HEK293T (cell line): ENCODE measurements around the gene NMT1.

Source experiments
- CTCF ChIA-PET: fragments of 350-600 bp; formaldehyde crosslinking; extraction: SDS; loops from one replicate; lab custom pipeline; 2021; ENCODE audit warnings: antibody characterized with exemption, inconsistent platforms; lab: Yijun Ruan, JAX
- POLR2A ChIA-PET: fragments of 350-600 bp; formaldehyde crosslinking; extraction: SDS; loops from one replicate; lab custom pipeline; 2020; ENCODE audit warnings: antibody characterized with exemption, inconsistent platforms; lab: Yijun Ruan, JAX
- DNase-seq: peaks from one replicate; pipeline ENCODE4 v3.0.0; 2012; ENCODE audit warnings: mixed read lengths; ENCODE audit errors: extremely low spot score
- ARNT ChIP-seq: fragments of 450-650 bp; IDR thresholded peaks from 2 replicates; pipeline ENCODE4 v1.6.1; 2017; ENCODE audit warnings: mild to moderate bottlenecking
- BHLHE40 ChIP-seq: fragments of 450-650 bp; IDR thresholded peaks from 2 replicates; pipeline ENCODE4 v1.6.1; 2016; ENCODE audit warnings: mild to moderate bottlenecking, moderate library complexity, borderline replicate concordance
- CTBP1 ChIP-seq: fragments of 450-650 bp; IDR thresholded peaks from 2 replicates; pipeline ENCODE4 v1.6.1; 2016; ENCODE audit warnings: borderline replicate concordance
- ELF4 ChIP-seq: fragments of 450-650 bp; IDR thresholded peaks from 2 replicates; pipeline ENCODE4 v1.6.1; 2017; ENCODE audit warnings: antibody characterized with exemption
- FOXA1 ChIP-seq: fragments of 450-650 bp; IDR thresholded peaks from 2 replicates; pipeline ENCODE4 v1.6.1; 2016; ENCODE audit warnings: mild to moderate bottlenecking
- FOXK2 ChIP-seq: fragments of 450-650 bp; IDR thresholded peaks from 2 replicates; pipeline ENCODE4 v1.6.1; 2016; ENCODE audit warnings: mild to moderate bottlenecking
- FOXM1 ChIP-seq: fragments of 450-650 bp; IDR thresholded peaks from 2 replicates; pipeline ENCODE4 v1.6.1; 2017; ENCODE audit warnings: mild to moderate bottlenecking, borderline replicate concordance
- HDGF ChIP-seq: fragments of 450-650 bp; IDR thresholded peaks from 2 replicates; pipeline ENCODE4 v1.6.1; 2017; ENCODE audit warnings: antibody characterized with exemption, borderline replicate concordance
- L3MBTL2 ChIP-seq: fragments of 450-650 bp; conservative IDR thresholded peaks from 2 replicates; pipeline ENCODE4 v1.6.1; 2016; ENCODE audit warnings: mild to moderate bottlenecking
- LEF1 ChIP-seq: fragments of 450-650 bp; IDR thresholded peaks from 2 replicates; pipeline ENCODE4 v1.6.1; 2017; ENCODE audit warnings: mild to moderate bottlenecking, borderline replicate concordance
- NFRKB ChIP-seq: fragments of 450-650 bp; IDR thresholded peaks from 2 replicates; pipeline ENCODE4 v1.6.1; 2016; ENCODE audit warnings: mild to moderate bottlenecking, moderate library complexity
- SP1 ChIP-seq: fragments of 450-650 bp; IDR thresholded peaks from 2 replicates; pipeline ENCODE4 v1.6.1; 2017
- SUZ12 ChIP-seq: fragments of 450-650 bp; IDR thresholded peaks from 2 replicates; pipeline ENCODE4 v1.6.1; 2016; ENCODE audit warnings: mild to moderate bottlenecking
- TARDBP ChIP-seq: fragments of 450-650 bp; IDR thresholded peaks from 2 replicates; pipeline ENCODE4 v1.6.1; 2016
- ZNF384 ChIP-seq: fragments of 450-650 bp; IDR thresholded peaks from 2 replicates; pipeline ENCODE4 v1.6.1; 2016
- TF ChIP-seq, protein P1 (sequence below): fragments of 450-650 bp; IDR thresholded peaks from 2 replicates; pipeline ENCODE4 v1.6.1; 2016

NMT1 gene

DNA sequence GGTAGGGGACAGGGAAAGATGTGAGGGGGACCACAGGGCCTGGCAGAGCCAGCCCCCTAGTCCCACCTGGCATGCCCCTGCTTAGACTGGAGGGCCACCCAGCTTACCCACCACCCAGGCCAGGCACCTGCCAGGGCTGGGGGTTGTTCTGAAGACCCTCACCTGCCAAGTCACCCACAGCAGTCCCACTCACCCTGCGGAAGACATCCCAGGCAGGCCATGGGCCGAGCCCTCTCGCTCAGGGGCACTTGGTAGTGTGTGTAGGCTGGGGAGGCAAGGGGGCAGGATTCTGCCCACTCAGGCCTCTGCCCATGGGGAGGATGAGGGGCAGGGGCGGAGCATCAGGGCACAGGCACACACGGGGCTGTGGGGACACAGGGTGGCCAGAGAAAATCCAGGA lies 67.2 kb downstream of the NMT1 start:
- ChIA-PET POLR2A (no interaction called here), CTCF (no interaction called here)
- DNase-seq: no peak
- no peak for TF ChIP-seq HDGF
- no peak for TF ChIP-seq ZNF384
- no peak for TF ChIP-seq NFRKB
- no peak for TF ChIP-seq SP1
- no peak for TF ChIP-seq BHLHE40
- no peak for TF ChIP-seq FOXM1
- TF ChIP-seq ELF4: no peak

DNA sequence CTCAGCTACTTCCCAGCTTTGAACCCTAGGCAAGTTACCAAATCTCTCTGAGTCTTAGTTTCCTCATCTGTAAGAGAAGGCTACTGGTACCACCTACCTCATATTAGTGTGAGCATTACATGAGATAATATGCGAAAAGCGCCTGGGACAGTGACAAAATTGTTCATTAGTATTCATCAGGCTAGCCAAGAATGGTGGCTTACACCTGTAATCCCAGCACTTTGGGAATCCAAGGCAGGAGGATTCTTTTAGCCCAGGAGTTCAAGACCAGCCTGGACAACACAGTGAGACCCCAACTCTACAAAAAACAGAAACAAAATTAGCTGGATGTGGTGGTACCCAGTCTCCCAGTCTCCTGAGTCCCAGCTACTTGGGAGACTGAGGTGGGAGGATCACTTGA lies 67.9 kb downstream of the NMT1 start:
- CTCF ChIA-PET: interaction anchor here (1.1 kb wide), 1 partner anchor 15 kb away, joined by 3 read pairs; no protein-coding TSS in a partner anchor
- DNase-seq: no peak
- TF ChIP-seq ELF4 (no peak), LEF1 (no peak), FOXK2 (no peak), ZNF384 (no peak), HDGF (no peak), L3MBTL2 (no peak), BHLHE40 (no peak), SUZ12 (no peak)
- POLR2A ChIA-PET: interaction anchor here (0.7 to 1.1 kb wide), 2 partner anchors 25 to 721 kb away, joined by 3 read pairs; no protein-coding TSS in a partner anchor

GRCh38 chr17:45129426-45129939 lies 68.4 kb downstream of the NMT1 start:
- no peak for DNase-seq
- POLR2A ChIA-PET: interaction anchor here (0.7 to 1.1 kb wide), 2 partner anchors 26 to 720 kb away, joined by 3 read pairs; no protein-coding TSS in a partner anchor
- CTCF ChIA-PET: interaction anchor here (1.1 kb wide), 2 partner anchors 15 to 68 kb away, joined by 3 read pairs; no protein-coding TSS in a partner anchor
- TF ChIP-seq LEF1: no peak
- TF ChIP-seq, protein P1, sequence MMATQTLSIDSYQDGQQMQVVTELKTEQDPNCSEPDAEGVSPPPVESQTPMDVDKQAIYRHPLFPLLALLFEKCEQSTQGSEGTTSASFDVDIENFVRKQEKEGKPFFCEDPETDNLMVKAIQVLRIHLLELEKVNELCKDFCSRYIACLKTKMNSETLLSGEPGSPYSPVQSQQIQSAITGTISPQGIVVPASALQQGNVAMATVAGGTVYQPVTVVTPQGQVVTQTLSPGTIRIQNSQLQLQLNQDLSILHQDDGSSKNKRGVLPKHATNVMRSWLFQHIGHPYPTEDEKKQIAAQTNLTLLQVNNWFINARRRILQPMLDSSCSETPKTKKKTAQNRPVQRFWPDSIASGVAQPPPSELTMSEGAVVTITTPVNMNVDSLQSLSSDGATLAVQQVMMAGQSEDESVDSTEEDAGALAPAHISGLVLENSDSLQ: no peak
- TF ChIP-seq NFRKB: no peak
- no peak for TF ChIP-seq CTBP1
- no peak for TF ChIP-seq SP1
- TF ChIP-seq ELF4: no peak
- TF ChIP-seq ZNF384: no peak
- TF ChIP-seq TARDBP: no peak
- TF ChIP-seq FOXK2: no peak
- TF ChIP-seq SUZ12: no peak
- TF ChIP-seq HDGF: no peak
- no peak for TF ChIP-seq FOXA1
- TF ChIP-seq L3MBTL2: no peak; the same call in 1 of the 2 replicates
- no peak for TF ChIP-seq BHLHE40
- TF ChIP-seq ARNT: no peak

DNA sequence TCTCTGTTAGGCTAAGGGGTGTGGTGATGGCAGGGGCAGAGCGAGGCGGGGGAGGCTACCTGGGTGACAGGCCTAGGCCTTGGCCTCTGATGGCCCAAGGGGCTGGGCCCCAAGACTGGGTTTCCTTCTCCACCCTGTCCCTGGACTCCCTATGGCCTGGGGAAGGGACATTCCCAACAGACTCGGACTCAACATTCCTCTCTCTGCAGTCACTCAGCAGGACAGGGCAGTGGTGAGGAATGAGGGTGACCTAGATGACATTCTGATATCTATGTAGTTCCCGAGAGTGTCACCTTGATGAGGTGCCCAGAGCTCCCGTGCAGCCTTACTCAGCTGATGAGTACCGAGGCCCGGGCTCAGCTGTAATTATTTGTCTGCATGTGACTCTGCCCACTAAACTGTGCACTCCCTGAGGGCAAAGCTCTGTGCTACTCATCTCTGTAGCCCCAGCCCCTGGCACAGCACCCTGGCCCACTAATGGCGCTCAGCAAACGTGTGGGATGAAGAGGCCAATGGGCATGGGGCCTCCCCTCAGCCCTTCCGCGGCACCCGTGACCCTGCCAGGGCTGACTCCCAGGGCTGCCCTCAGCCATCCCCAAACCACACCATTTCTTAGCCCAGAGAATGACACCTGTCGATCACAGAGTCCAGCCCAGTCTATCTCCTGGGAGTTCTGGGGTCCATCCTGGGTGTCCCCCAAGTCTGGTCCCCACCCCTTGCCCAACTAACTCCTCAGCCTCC lies 69.0 kb downstream of the NMT1 start:
- ChIA-PET CTCF (interaction anchor here (1.1 kb wide), 2 partner anchors 16 to 68 kb away, joined by 3 read pairs; no protein-coding TSS in a partner anchor), POLR2A (interaction anchor here (1.1 kb wide), 1 partner anchor 26 kb away, joined by 3 read pairs; no protein-coding TSS in a partner anchor)
- TF ChIP-seq TARDBP (no peak), FOXM1 (no peak), ZNF384 (no peak), CTBP1 (no peak), LEF1 (no peak), SP1 (no peak), HDGF (no peak), FOXA1 (no peak), NFRKB (no peak), SUZ12 (no peak), FOXK2 (no peak), L3MBTL2 (no peak), BHLHE40 (no peak), ELF4 (no peak), ARNT (no peak)
- TF ChIP-seq, protein P1: no peak
- DNase-seq: no peak

- no peak for DNase-seq
- ChIA-PET POLR2A (interaction anchor here (1.0 kb wide), 2 partner anchors 17 to 18 kb away, joined by 4 to 6 read pairs; partner anchors contain the start of gene HEXIM1), CTCF (interaction anchor here (1.1 to 1.6 kb wide), 2 partner anchors 26 to 67 kb away, joined by 3 read pairs; no protein-coding TSS in a partner anchor)
- TF ChIP-seq TARDBP (no peak), L3MBTL2 (no peak), LEF1 (no peak), CTBP1 (no peak), ARNT (no peak)
- TF ChIP-seq, protein P1: no peak
Measured at GRCh38 chr17:45130681-45131615, 69.8 kb downstream of the NMT1 start.
